ENCODE data around the gene MCF2.

Gene MCF2

DNA sequence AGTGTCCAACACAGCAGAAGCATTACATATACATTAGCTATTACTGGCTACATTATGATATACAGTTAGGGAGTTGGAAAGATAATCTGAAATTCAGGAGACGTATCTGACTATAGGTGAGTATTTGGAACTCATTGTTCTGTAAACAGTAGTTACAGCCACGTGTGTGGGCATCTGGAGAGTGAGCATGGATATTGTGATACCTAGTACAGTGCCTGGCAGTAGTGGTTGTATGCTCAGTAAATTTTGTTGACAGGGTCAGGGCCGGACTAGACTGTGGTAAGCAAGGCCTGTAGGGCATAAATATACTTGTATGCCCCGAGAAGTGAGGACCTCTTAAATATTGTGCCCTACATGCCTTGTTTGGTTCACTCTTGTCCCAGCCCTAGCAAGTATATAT is 174.5 kb downstream of the MCF2 start:
- TF ChIP-seq EZH2phosphoT487 (IDR thresholded peaks at IDR 0.05; ENCODE audit: borderline replicate concordance, low read length), result no peak
- TF ChIP-seq, protein P1, sequence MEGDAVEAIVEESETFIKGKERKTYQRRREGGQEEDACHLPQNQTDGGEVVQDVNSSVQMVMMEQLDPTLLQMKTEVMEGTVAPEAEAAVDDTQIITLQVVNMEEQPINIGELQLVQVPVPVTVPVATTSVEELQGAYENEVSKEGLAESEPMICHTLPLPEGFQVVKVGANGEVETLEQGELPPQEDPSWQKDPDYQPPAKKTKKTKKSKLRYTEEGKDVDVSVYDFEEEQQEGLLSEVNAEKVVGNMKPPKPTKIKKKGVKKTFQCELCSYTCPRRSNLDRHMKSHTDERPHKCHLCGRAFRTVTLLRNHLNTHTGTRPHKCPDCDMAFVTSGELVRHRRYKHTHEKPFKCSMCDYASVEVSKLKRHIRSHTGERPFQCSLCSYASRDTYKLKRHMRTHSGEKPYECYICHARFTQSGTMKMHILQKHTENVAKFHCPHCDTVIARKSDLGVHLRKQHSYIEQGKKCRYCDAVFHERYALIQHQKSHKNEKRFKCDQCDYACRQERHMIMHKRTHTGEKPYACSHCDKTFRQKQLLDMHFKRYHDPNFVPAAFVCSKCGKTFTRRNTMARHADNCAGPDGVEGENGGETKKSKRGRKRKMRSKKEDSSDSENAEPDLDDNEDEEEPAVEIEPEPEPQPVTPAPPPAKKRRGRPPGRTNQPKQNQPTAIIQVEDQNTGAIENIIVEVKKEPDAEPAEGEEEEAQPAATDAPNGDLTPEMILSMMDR (IDR thresholded peaks at IDR 0.05; ENCODE audit: low read depth, low read length, poor library complexity, severe bottlenecking), result no peak
- no peaks in the 10 kb centered on the region for H3K4me1 ChIP-seq (ENCODE audit: control insufficient read depth, low read length)
- no peaks in the 10 kb centered on the region for H3F3A ChIP-seq (ENCODE audit: control insufficient read depth, insufficient read depth)
- H3K36me3 ChIP-seq (ENCODE audit: control insufficient read depth, low read length), result no peaks in the 10 kb centered on the region
- no peaks in the 10 kb centered on the region for H3K27me3 ChIP-seq (ENCODE audit: control insufficient read depth, low read length)
- H4K20me1 ChIP-seq (ENCODE audit: control insufficient read depth, insufficient read depth, low read depth, low read length), result no peaks in the 10 kb centered on the region
- H3K4me2 ChIP-seq (ENCODE audit: low read length), result no peak overlapping the region
- H3K27ac ChIP-seq (ENCODE audit: low read depth, low read length), result no peak overlapping the region
- no peak overlapping the region for H3K4me3 ChIP-seq (ENCODE audit: low read length)
- H3K9me3 ChIP-seq (ENCODE audit: control insufficient read depth, insufficient read depth, low read length), result no peaks in the 10 kb centered on the region
- no peaks in the 10 kb centered on the region for H3K9me2 ChIP-seq (replicated peaks; ENCODE audit: control insufficient read depth, low read length)
- no peaks in the 10 kb centered on the region for H3K79me2 ChIP-seq (ENCODE audit: control insufficient read depth, low read length)

DNA sequence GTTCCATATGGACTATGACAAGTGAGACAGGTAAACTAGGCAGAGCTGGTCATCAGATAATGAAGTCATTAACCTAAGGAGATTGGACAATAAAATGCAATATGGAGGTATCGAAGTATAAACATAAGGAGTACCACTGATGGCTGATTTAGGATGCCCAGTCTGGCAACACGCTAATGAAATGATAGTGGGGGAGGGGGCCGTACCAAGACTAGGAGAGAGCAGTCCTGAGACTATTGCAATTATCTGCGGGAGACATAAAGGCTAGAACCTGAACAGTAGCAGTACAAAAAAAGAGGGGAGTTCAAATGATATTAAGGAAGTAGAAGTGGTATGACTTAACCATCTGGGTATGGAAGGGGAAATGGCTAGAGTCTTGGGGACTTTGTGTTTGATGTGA is 175.1 kb downstream of the MCF2 start:
- Histone ChIP-seq H3F3A (ENCODE audit: control insufficient read depth, insufficient read depth) (no peaks in the 10 kb centered on the region), H3K9me3 (ENCODE audit: control insufficient read depth, insufficient read depth, low read length) (no peaks in the 10 kb centered on the region), H3K27ac (ENCODE audit: low read depth, low read length) (no peak overlapping the region), H3K36me3 (ENCODE audit: control insufficient read depth, low read length) (no peaks in the 10 kb centered on the region), H3K4me3 (ENCODE audit: low read length) (no peak overlapping the region), H3K79me2 (ENCODE audit: control insufficient read depth, low read length) (no peaks in the 10 kb centered on the region), H4K20me1 (ENCODE audit: control insufficient read depth, insufficient read depth, low read depth, low read length) (no peaks in the 10 kb centered on the region), H3K4me1 (ENCODE audit: control insufficient read depth, low read length) (no peaks in the 10 kb centered on the region), H3K27me3 (ENCODE audit: control insufficient read depth, low read length) (no peaks in the 10 kb centered on the region), H3K4me2 (ENCODE audit: low read length) (no peak overlapping the region), H3K9me2 (replicated peaks; ENCODE audit: control insufficient read depth, low read length) (no peaks in the 10 kb centered on the region)
- TF ChIP-seq, protein P1 (IDR thresholded peaks at IDR 0.05; ENCODE audit: low read depth, low read length, poor library complexity, severe bottlenecking), result no peak
- TF ChIP-seq EZH2phosphoT487 (IDR thresholded peaks at IDR 0.05; ENCODE audit: borderline replicate concordance, low read length), result no peak
